ENCODE results near the gene CELF4. TPM values are rescaled to one million over a fixed set of nuclear protein-coding genes. Genes with fewer than 3 reads are reported as not detected.

Gene CELF4
- total RNA-seq, 2 experiments from 2014 or later, result not detected

DNA sequence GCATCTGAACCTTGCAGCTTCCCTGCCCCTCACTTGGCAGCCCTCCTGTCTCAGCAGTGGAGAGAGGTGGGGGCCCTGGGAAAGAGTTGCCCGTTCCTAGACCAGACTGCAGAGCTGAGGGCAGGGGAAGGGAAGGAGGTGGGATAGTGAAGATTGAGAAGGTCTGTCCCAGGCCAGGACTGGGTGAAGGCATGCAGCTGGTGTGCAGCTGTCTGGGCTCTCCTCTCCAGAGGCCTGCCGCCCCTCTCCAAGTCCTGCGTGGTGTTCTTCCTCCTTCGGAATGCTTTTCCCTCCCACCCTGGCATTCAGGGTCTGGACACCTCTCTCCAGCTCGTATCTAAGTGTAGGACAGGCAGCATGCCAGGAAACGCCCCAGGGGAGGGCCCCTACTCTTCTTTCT is 323.5 kb downstream of the CELF4 start:
- Mint-ChIP-seq H3K27me3 (peaks cover 53% of the 10 kb centered on the region), H3K27ac (no peak overlapping the region), H3K9me3 (no peaks in the 10 kb centered on the region), H3K36me3 (peaks cover 4% of the 10 kb centered on the region), H3K4me3 (no peak overlapping the region), H3K4me1 (peaks cover 3% of the 10 kb centered on the region)
- no peak for DNase-seq

DNA sequence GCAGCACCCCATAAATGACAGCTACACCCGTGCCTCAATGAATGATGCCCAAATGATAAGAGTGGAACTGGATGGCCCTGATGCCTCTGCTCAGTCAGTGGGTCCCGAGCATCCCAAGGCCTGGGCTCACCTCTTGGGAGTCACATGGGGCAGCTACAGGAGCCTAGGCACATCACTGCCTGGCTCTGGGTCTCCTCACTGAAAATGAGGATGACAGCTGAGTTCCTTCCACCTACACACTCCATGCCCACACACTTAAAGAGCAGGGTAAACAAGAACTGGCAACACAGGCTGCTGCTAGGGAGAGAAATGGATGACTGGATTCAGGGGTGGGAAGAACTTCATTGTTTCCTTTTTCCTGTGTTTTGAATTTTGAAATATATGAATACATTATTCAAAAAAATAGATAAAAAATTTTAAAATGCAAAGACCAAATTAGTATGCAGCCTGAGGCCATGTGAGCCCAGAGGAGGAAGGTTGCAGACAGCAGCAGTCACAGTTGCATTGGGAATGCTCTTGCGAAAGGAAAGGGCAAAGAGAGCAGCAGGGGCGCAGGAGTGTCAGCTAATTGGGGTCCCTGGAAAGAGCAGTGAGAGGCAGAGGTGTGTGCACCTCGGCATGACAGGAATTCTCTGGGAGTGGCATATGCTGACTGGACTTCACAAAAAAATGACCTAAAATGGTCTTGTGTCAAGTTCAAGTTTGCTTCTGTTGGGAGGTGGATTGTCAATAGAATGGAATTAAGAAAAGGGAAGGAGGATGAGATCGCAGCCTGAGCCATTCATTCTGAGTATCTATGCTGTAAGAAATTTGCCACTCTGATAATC is 327.1 kb downstream of the CELF4 start:
- no peak overlapping the region for H3K27ac Mint-ChIP-seq
- peaks cover 22% of the 10 kb centered on the region for H3K27me3 Mint-ChIP-seq
- H3K9me3 Mint-ChIP-seq, result no peaks in the 10 kb centered on the region
- no peak overlapping the region for H3K4me3 Mint-ChIP-seq
- no peak for DNase-seq
- peaks cover 1% of the 10 kb centered on the region for H3K4me1 Mint-ChIP-seq
- H3K36me3 Mint-ChIP-seq, result no peaks in the 10 kb centered on the region

DNA sequence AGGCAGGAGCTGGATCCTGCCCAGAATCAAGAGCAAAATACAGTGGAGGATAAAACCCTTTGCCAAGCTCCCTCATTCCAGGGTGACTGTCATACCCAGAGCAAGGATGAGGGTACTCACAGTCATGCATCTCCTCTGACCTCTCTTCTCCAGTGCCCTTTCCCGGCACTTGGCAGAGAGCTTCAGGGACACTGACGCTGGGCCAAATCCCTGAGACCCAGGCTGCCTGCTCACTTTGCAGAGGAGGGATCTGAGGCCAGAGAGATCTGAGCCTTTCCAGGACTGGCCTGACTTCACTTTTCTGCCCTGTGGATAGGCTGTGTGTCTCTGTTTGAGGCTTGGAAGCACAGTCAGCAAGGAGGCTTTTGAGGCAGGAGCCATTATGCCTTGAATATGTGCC is 330.0 kb downstream of the CELF4 start:
- no peaks in the 10 kb centered on the region for H3K4me1 Mint-ChIP-seq

DNA sequence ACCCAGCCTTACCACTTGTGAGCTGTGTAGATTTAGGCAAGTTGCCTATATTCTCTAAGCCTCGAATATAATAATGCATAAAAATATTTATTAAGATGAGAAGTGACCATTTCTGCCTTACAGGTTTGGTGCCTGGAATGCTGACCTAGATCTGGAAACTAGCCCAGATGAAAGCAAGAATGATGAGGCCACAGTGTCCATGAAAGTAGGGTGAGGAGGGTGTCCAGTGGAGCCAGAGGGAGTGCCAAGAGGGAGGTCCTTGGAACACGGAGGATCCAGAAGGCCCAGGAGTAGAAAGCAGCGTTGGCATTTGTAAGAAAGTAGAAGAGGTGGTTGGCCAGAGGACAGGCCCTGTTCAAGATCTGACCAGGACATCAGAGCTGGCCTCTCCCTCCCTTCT is 334.3 kb downstream of the CELF4 start:
- H3K4me1 Mint-ChIP-seq, result no peaks in the 10 kb centered on the region
- H3K36me3 Mint-ChIP-seq, result no peaks in the 10 kb centered on the region
- H3K9me3 Mint-ChIP-seq, result no peaks in the 10 kb centered on the region
- H3K4me3 Mint-ChIP-seq, result no peak overlapping the region
- no peak overlapping the region for H3K27ac Mint-ChIP-seq
- H3K27me3 Mint-ChIP-seq, result no peaks in the 10 kb centered on the region
- no peak for DNase-seq

More for the DNA sequence above, 330.0 kb downstream of the CELF4 start:
- H3K36me3 Mint-ChIP-seq, result no peaks in the 10 kb centered on the region
- no peak for DNase-seq
- H3K27me3 Mint-ChIP-seq, result no peaks in the 10 kb centered on the region
- no peaks in the 10 kb centered on the region for H3K9me3 Mint-ChIP-seq
- H3K4me3 Mint-ChIP-seq, result no peak overlapping the region
- no peak overlapping the region for H3K27ac Mint-ChIP-seq

DNA sequence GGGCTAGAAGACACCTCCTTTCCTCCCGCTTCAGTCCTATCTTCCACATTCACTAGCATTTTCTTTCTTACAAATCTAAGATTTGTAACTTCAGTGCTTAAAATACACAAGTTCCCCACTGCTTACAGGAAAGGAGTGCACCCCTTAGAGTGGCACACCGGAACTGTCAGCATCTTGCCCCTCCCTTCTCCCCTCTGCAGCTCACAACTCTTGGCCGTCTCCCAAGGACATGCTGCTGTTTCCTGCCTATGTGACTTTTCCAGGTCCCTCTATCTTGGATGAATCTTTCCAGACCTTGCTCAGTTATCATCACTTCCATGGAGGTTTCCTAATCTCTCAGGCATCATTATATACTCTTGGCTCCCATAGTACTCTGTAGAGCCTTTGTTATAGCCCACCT is 334.8 kb downstream of the CELF4 start:
- DNase-seq, result no peak
- Mint-ChIP-seq H3K4me1 (no peaks in the 10 kb centered on the region), H3K9me3 (no peaks in the 10 kb centered on the region), H3K27ac (no peak overlapping the region), H3K27me3 (no peaks in the 10 kb centered on the region), H3K4me3 (no peak overlapping the region), H3K36me3 (peaks cover 3% of the 10 kb centered on the region)

DNA sequence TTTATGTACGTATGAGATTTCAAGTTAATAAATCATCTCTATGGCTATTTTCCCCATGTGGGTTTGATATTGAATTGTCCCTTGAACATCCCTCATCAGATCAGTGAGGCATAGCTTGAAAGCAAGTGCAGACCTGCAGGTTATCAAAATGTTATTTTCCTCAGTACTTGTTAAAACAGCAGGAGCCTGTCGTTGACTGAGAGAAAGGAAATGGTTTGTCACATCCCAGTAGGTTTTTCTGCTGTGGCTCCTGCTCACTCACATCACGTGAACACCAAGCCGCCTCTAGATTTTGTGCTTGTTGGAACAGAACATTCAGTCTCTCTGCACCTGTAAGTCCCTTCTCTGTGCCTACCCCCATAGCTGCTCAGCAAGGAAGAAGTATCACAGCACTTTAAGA is 340.3 kb downstream of the CELF4 start:
- DNase-seq, result no peak
- Mint-ChIP-seq H3K4me1 (no peaks in the 10 kb centered on the region), H3K36me3 (peaks cover 19% of the 10 kb centered on the region), H3K27me3 (no peaks in the 10 kb centered on the region), H3K27ac (no peak overlapping the region), H3K4me3 (no peak overlapping the region), H3K9me3 (no peaks in the 10 kb centered on the region)

DNA sequence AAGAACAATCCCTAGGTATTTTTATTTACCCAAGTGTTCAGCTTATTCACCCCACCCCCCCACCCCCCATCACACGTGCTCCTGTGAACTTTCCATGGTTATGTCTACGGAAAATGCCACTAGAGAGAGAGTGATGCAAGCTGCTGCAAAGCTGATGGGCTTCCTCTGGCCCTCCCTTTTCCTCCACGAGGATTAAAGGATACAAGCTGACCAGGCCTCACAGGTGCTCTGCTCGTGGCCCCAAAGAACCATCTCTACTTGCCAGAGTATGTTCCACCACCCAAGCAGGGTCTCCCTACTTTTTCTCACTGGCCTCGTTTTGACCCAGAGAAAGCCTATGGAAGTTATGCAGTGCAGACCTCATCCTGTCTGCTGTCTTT is 342.6 kb downstream of the CELF4 start:
- H3K9me3 Mint-ChIP-seq, result no peaks in the 10 kb centered on the region
- no peaks in the 10 kb centered on the region for H3K27me3 Mint-ChIP-seq
- H3K36me3 Mint-ChIP-seq, result peaks cover 19% of the 10 kb centered on the region
- DNase-seq, result no peak
- H3K4me1 Mint-ChIP-seq, result no peaks in the 10 kb centered on the region
- H3K4me3 Mint-ChIP-seq, result no peak overlapping the region
- no peak overlapping the region for H3K27ac Mint-ChIP-seq

DNA sequence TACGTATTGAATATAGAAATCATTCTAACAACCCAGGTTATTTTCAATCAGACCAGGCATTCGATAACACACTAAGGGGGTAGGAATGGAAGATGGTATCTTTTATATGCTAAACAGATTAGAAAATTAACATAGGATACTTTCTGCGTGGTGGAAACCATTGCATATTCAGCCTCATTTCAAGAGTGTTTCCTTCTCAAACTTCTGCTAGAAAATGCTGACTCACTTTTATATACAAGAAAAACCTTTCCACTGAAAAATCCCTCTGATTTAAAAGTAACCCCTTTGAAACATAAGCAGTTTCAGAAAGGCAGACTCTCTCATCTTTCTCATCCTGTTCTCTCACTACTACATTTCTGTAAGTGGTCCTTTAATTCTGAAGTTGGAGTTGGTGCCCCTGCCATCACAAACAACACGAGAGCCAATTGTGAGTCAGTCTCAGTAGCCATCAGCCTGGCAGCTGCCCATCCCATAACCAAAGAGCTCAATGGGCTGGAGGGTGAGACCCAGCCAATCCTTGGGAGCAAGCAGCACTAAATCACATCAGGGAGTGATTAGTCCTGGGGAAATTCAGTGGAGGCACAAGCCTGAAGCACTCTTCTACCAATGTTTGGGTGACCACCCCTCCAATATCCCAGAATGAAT is 343.1 kb downstream of the CELF4 start:
- no peaks in the 10 kb centered on the region for H3K9me3 Mint-ChIP-seq
- DNase-seq, result no peak
- H3K4me1 Mint-ChIP-seq, result no peaks in the 10 kb centered on the region
- H3K27me3 Mint-ChIP-seq, result no peaks in the 10 kb centered on the region
- H3K4me3 Mint-ChIP-seq, result no peak overlapping the region
- H3K36me3 Mint-ChIP-seq, result peaks cover 19% of the 10 kb centered on the region
- no peak overlapping the region for H3K27ac Mint-ChIP-seq

DNA sequence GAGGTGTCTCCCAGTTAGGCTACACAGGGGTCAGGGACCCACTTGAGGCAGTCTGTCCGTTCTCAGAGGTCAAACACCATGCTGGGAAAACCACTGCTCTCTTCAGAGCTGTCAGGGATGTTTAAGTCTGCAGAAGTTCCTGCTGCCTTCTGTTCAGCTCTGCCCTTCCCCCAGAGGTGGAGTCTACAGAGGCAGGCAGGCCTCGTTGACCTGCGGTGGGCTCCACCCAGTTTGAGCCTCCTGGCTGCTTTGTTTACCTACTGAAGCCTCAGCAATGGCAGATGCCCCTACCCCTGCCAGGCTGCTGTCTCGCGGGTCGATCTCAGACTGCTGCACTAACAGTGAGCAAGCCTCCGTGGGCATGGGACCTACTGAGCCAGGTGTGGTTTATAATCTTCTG is 346.3 kb downstream of the CELF4 start:
- H3K9me3 Mint-ChIP-seq, result peaks cover 14% of the 10 kb centered on the region
- H3K4me3 Mint-ChIP-seq, result no peak overlapping the region
- H3K27me3 Mint-ChIP-seq, result no peaks in the 10 kb centered on the region
- H3K27ac Mint-ChIP-seq, result no peak overlapping the region
- no peaks in the 10 kb centered on the region for H3K4me1 Mint-ChIP-seq
- H3K36me3 Mint-ChIP-seq, result peaks cover 24% of the 10 kb centered on the region
- DNase-seq, result no peak

DNA sequence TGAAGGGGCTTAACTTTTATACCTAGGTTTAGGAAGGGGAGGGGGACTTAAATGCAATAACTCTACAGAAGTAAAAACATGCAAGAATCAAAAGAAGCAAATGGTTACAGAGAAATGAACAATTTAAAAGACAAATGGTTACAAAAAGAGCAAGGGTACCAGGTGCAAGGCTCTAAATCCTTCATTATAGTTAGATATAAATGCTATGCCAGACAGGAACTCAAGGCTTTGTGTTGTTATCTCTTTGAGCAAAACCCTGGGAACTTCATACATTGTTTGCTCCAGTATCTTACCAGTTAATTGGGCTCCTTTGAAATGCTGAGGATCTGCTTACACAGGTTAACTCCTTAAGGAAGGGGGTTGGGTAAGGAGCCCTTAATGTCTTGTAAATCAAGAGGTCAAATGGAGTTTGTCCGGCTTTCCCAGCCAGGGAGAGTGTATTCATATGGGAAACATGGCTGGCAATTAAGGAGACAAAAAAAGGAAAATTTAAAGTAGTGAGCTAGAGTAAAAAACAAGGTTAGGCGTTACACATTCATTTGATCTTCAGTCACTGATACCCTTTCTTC is 347.5 kb downstream of the CELF4 start:
- Mint-ChIP-seq H3K27me3 (no peaks in the 10 kb centered on the region), H3K9me3 (peaks cover 18% of the 10 kb centered on the region), H3K4me1 (no peaks in the 10 kb centered on the region), H3K27ac (no peak overlapping the region), H3K4me3 (no peak overlapping the region), H3K36me3 (peaks cover 26% of the 10 kb centered on the region)
- no peak for DNase-seq

DNA sequence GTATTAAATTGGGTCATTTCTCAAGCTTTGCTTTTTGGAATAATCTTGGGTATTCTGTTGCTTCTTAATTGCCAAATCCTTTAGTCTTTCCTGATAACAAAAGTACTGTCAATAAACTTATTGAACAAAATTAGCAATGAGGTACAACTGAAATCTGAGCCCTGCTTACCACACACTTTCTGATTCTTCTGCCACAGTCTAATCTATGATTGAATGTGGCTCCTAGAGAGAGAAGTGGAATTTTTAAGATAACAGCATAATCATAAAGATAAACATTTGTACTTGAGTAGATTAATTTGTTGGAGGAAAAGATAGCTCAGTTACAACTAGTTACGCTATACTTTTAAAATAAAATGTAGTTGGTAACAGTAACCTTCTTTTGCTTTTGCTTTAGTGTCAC is 354.8 kb downstream of the CELF4 start:
- Mint-ChIP-seq H3K36me3 (peaks cover 12% of the 10 kb centered on the region), H3K4me1 (no peaks in the 10 kb centered on the region), H3K27ac (no peak overlapping the region), H3K9me3 (peaks cover 13% of the 10 kb centered on the region), H3K4me3 (no peak overlapping the region), H3K27me3 (no peaks in the 10 kb centered on the region)
- no peak for DNase-seq

DNA sequence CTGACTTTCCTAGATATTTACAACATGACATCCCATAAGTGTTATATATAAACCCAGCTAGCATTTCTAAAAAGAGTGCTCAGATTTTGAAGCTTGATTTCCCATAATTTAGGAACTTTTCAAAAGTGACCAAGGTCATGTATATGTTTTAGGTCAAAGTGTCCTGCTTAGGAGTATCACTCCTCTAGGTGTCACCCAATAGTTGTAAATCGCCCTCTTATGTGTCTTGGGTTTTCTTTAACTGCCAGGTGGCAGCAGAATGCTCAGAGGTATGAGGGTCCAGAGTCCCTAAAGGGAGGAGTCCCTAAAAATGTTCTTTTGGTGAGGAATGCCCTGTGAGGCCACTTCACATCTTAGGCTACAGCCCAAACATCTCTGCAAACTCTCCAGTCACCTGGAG is 358.3 kb downstream of the CELF4 start:
- DNase-seq, result no peak
- Mint-ChIP-seq H3K27me3 (no peaks in the 10 kb centered on the region), H3K9me3 (peaks cover 10% of the 10 kb centered on the region), H3K4me3 (no peak overlapping the region), H3K27ac (no peak overlapping the region), H3K4me1 (no peaks in the 10 kb centered on the region), H3K36me3 (peaks cover 7% of the 10 kb centered on the region)

DNA sequence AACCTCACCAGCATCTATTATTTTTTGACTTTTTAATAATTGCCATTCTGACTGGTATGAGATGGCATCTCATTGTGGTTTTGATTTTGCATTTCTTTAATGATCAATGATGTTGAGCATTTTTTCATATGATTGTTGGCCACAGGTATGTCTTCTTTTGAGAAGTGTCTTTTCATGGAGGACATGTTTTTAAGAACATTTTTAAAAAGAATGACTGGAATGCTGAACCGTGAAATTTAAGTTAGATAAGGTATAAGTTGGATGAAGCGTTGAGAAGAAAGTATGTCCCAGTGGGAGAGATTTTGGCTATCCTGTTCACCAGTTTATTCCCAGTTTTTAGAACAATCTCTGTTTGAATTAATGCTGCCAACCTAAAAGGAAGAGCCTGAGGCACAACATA is 365.9 kb downstream of the CELF4 start:
- Mint-ChIP-seq H3K27me3 (no peaks in the 10 kb centered on the region), H3K4me3 (no peak overlapping the region), H3K27ac (no peak overlapping the region), H3K36me3 (peaks cover 34% of the 10 kb centered on the region), H3K9me3 (peaks cover 35% of the 10 kb centered on the region), H3K4me1 (no peaks in the 10 kb centered on the region)
- no peak for DNase-seq
